Astrocyte of the cerebellum (primary cell): ENCODE results near the gene HABP4.

Experiments
- DNase-seq: peaks from one replicate; pipeline ENCODE4 v3.0.0-alpha.2; 2011; ENCODE audit warnings: low read depth
- H3K4me3 ChIP-seq: 2 replicates; pipeline ENCODE4 v1.5.1; 2011; ENCODE audit warnings: mild to moderate bottlenecking, low read depth, low read length, moderate library complexity
- CTCF ChIP-seq: IDR thresholded peaks from 2 replicates; pipeline ENCODE4 v1.5.1; 2012; ENCODE audit warnings: low read length, low read depth, moderate library complexity, mild to moderate bottlenecking; ENCODE audit errors: missing control alignments
- in situ Hi-C: cut with HindIII; loops from 2 replicates; pipeline ENCODE4 v1.10.0; 2017; ENCODE audit warnings: low sequenced_read_pairs

The HABP4 gene

DNA sequence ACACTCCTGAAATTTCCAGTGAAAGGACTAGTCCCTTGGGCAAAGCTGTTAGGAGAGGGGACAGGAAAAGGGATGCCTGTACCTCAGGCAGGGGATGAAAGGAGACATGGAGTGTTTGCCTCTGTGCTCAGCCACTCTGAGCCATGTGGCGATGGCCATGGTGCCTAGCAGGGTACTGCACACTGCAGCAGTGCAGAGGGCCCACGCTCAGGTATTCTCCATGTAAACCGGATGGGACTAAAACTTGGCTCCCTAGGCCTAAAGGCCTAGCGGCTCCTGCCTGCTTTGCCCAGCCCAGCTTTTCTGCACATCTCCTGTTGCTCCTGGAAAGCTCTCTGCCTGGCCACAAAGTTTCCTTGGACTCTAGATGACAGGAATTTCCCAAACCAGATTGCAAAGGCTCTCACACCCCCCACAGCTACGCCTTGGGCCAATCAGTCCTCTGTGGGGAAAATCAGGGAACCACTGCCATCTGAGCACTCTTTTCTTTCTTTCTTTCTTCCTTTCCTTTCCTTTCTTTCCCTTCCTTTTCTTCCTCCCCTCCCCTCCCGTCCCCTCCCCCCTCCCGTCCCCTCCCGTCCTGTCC is 44.3 kb downstream of the HABP4 start:
- DNase-seq: no peak
- in situ Hi-C loops: no loop called here
- no peak for TF ChIP-seq CTCF

DNA sequence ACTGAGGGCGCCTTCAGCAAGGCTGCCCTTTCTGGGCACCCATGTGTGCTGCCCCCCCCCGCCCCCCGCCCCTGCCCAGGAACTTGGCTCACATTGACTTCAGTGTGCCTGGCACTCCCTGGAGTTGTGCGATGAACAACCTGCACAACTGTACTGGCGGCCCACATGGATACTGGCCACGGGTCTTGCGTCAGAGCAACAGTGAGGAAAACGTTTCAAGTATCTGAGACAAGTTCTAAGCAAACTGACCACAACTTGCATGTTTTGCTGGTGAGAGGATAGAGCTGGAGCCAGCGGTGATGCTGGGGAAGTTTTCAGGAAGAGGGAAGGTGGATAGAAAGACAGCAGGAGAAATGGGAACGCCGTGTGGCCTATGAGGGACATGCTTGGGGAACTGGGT is 45.4 kb downstream of the HABP4 start:
- in situ Hi-C loops: no loop called here
- no peak overlapping the region for H3K4me3 ChIP-seq
- peak; percentile 63 for DNase-seq
- TF ChIP-seq CTCF: no peak

More for the DNA sequence above, 44.3 kb downstream of the HABP4 start:
- H3K4me3 ChIP-seq: no peak overlapping the region

DNA sequence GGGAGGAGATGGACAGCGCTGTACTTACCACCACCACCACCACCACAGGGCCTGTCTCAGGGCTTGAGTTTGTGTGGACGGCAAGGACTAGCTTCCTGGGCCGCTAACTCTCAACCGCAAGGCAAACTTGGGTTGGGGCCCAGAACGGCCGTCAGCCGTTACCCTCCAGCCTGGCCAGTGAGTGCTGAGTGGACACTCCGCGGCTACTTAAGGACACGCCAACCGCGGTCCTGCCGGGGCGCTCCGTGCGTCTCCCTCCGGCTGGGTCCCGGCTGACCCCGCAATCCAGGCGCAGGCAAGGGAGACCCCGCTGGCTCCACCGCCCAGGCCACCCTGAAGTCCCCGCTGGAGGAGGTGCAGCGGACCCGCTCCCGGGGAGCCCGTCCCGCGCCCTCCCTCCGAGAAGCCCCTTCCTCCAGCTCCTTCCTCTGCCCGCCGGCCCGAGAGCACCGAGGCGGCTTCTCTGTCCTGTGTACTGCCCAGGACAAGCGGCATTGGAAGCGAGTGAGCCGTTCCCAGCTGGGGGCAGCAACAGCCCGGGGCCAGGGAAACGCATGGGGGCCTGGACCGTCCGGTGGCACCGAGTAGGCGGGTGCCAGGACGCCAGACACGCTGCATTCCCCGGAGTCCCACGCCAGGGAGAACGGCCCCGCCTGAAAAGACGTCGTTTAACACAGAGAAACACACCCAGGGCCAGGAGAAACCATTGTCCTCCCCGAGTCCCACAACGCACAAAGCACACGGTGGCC is 46.6 kb downstream of the HABP4 start:
- no peak overlapping the region for H3K4me3 ChIP-seq
- TF ChIP-seq CTCF: no peak
- in situ Hi-C loops: no loop called here
- DNase-seq: no peak

DNA sequence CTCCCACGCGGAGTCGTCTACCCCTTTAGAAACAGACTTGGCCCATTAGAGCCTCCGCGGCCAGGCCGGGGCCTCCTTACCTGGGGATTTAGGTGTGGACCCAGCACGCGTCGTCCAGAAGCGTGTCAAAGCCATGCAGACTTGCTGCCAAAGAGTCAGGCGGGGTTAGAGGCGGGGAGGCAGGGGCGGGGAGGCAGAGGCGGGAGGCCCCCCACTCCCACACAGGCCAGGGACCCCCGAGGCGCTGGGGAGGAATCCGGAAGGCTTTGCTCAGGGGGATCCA is 47.1 kb downstream of the HABP4 start:
- in situ Hi-C loops: no loop called here
- no peak for TF ChIP-seq CTCF
- no peak for DNase-seq
- no peak overlapping the region for H3K4me3 ChIP-seq

- in situ Hi-C loops: no loop called here
- H3K4me3 ChIP-seq: no peak overlapping the region
- DNase-seq: no peak
- TF ChIP-seq CTCF: no peak
These were observed 48.8 kb downstream of the HABP4 start for GRCh38 chr9:96498796-96499195.

DNA sequence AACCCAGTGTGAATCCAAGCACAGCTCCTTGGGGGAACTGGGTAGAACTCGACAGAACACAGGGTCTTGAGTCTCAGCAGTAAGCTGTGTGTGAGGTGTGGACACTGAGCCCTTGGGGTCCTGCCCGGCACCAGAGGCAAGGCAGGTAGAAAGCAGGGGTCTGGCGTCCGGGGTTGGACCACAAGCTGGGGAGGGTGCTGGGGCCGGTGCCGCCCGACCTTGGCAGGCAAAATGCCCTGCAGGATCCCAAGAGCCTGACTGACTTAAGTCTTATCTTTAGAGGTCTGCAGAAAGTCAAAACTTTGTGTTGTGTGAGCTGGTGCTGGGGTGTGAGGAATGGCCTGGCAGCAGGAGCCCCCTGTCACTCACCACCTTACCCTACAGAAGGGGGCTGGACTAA is 49.3 kb downstream of the HABP4 start:
- H3K4me3 ChIP-seq: no peak overlapping the region
- TF ChIP-seq CTCF: no peak
- in situ Hi-C loops: no loop called here
- no peak for DNase-seq
